Common myeloid progenitor, CD34-positive (primary cell): ENCODE results near the gene TBX21. TPM values are rescaled to one million over a fixed set of nuclear protein-coding genes. Genes with fewer than 3 reads are reported as not detected.

Experiments
- CTCF ChIA-PET: fragments of 350-600 bp; sonication (Branson Sonifier 250); formaldehyde crosslinking; loops from one replicate; lab custom pipeline; 2021; ENCODE audit warnings: antibody characterized with exemption; lab: Charles Lee
- POLR2A ChIA-PET: fragments of 350-600 bp; sonication (Branson Sonifier 250); formaldehyde crosslinking; loops from one replicate; lab custom pipeline; 2021; ENCODE audit warnings: antibody characterized with exemption; lab: Charles Lee
- DNase-seq, 3 donors: peaks; one replicate each; pipeline versions ENCODE4 v3.0.0 to v3.0.0-alpha.2; 2013
- H3K27ac ChIP-seq, 2 experiments: 1 replicate in 1 of 2; 2 replicates in 1 of 2; pipeline ENCODE4 v1.7.0; 2013; ENCODE audit warnings: inconsistent platforms in 2 of 2, low read length in 2 of 2, mild to moderate bottlenecking in 2 of 2, low read depth in 1 of 2, moderate library complexity in 1 of 2; ENCODE audit not compliant: severe bottlenecking in 2 of 2, insufficient read depth in 1 of 2, poor library complexity in 1 of 2
- H3K27me3 ChIP-seq, 5 experiments: replicated peaks in 2 of 5; 1 replicate in 3 of 5; 2 replicates in 2 of 5; pipeline versions ENCODE4 v1.6.1 to v1.7.0; 2013; ENCODE audit warnings: low read length in 4 of 5, mild to moderate bottlenecking in 2 of 5, moderate library complexity in 2 of 5, inconsistent platforms in 1 of 5; ENCODE audit not compliant: insufficient read depth in 5 of 5, control insufficient read depth in 4 of 5
- H3K36me3 ChIP-seq, 4 experiments: 1 replicate in 2 of 4; 2 replicates in 2 of 4; pipeline versions ENCODE4 v1.6.1 to v1.7.0; 2013; ENCODE audit warnings: low read length in 3 of 4, control low read depth in 1 of 4, mild to moderate bottlenecking in 1 of 4; ENCODE audit not compliant: control insufficient read depth in 4 of 4, insufficient read depth in 4 of 4
- H3K4me1 ChIP-seq, 4 experiments: 1 replicate in 3 of 4; 2 replicates in 1 of 4; pipeline versions ENCODE4 v1.6.1 to v1.7.1; 2013; ENCODE audit warnings: low read length in 3 of 4, mild to moderate bottlenecking in 3 of 4, control low read depth in 1 of 4, inconsistent platforms in 1 of 4, moderate library complexity in 1 of 4; ENCODE audit not compliant: control insufficient read depth in 4 of 4, insufficient read depth in 4 of 4; ENCODE audit errors: control extremely low read depth in 1 of 4
- H3K4me3 ChIP-seq, 7 experiments: 1 replicate in 4 of 7; 2 replicates in 3 of 7; pipeline versions ENCODE4 v1.5.1 to v1.7.0; 2013; ENCODE audit warnings: mild to moderate bottlenecking in 7 of 7, low read length in 6 of 7, moderate library complexity in 6 of 7, inconsistent platforms in 2 of 7, low read depth in 2 of 7, control low read depth in 1 of 7; ENCODE audit not compliant: insufficient read depth in 4 of 7, control insufficient read depth in 1 of 7; ENCODE audit errors: extremely low read depth in 1 of 7
- H3K9me3 ChIP-seq, 5 experiments: 1 replicate in 4 of 5; 2 replicates in 1 of 5; pipeline versions ENCODE4 v1.6.1 to v1.7.1; 2013; ENCODE audit warnings: low read length in 4 of 5, mild to moderate bottlenecking in 2 of 5, inconsistent platforms in 1 of 5, low read depth in 1 of 5, moderate library complexity in 1 of 5; ENCODE audit not compliant: control insufficient read depth in 4 of 5, insufficient read depth in 2 of 5; ENCODE audit errors: control extremely low read depth in 1 of 5
- WGBS: methylation state at CpG from one replicate; pipeline ENCODE4 v1.1.5; 2013; ENCODE audit not compliant: insufficient coverage; 5-methylcytosine and 5-hydroxymethylcytosine counted together
- polyA plus RNA-seq: library from polyadenylated mRNA; unstranded; fragments of 120-200 nt; gene quantifications from one replicate; pipeline ENCODE4 v1.2.1, GENCODE V29; 2013

TBX21 gene, protein sequence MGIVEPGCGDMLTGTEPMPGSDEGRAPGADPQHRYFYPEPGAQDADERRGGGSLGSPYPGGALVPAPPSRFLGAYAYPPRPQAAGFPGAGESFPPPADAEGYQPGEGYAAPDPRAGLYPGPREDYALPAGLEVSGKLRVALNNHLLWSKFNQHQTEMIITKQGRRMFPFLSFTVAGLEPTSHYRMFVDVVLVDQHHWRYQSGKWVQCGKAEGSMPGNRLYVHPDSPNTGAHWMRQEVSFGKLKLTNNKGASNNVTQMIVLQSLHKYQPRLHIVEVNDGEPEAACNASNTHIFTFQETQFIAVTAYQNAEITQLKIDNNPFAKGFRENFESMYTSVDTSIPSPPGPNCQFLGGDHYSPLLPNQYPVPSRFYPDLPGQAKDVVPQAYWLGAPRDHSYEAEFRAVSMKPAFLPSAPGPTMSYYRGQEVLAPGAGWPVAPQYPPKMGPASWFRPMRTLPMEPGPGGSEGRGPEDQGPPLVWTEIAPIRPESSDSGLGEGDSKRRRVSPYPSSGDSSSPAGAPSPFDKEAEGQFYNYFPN
- 0.24 TPM for polyA plus RNA-seq

- H3K4me1 ChIP-seq: peaks cover 0 to 27% (median 25%) of the 10 kb centered on the region in 4 experiments
- WGBS: 1% methylated on average over 73 of the region's 73 CpGs
- peaks cover 0 to 24% (median 12%) of the 10 kb centered on the region in 5 experiments for H3K27me3 ChIP-seq
Measured at GRCh38 chr17:47733047-47733673, at the start of gene TBX21. Gene TBX21, plus strand, starts transcription at chr17:47733236. Its CDS starts 219 bp downstream, at chr17:47733455.

GRCh38 chr17:47684025-47684424 is 49.0 kb upstream of the TBX21 start:
- H3K4me1 ChIP-seq: peaks cover 0 to 4% (median 0%) of the 10 kb centered on the region in 4 experiments
- H3K27me3 ChIP-seq: no peaks in the 10 kb centered on the region
- H3K36me3 ChIP-seq: peaks cover 20 to 61% (median 39%) of the 10 kb centered on the region in 4 experiments
- no peak overlapping the region for H3K4me3 ChIP-seq
- 100% methylated on average over 3 of the region's 4 CpGs for WGBS
- no peak overlapping the region for H3K27ac ChIP-seq
- CTCF ChIA-PET: no interaction called here
- POLR2A ChIA-PET: interaction anchor here (2.0 kb wide), 1 partner anchor 9 kb away, joined by 4 read pairs; no protein-coding TSS in a partner anchor
- DNase-seq: no peak
- no peaks in the 10 kb centered on the region for H3K9me3 ChIP-seq

More at GRCh38 chr17:47733047-47733673, at the start of gene TBX21:
- Histone ChIP-seq H3K9me3 (no peaks in the 10 kb centered on the region), H3K36me3 (no peaks in the 10 kb centered on the region), H3K27ac (no peak within 1 kb of the TSS), H3K4me3 (peak within 1 kb of the TSS; percentile 17 to 70 (median 51))
- peak; percentile 92 to 94 (median 94) for DNase-seq
- CTCF ChIA-PET: interaction anchor here (1.0 to 5.0 kb wide), 9 partner anchors 9 to 69 kb away, joined by 3 to 47 read pairs (median 6); no protein-coding TSS in a partner anchor
- POLR2A ChIA-PET: interaction anchor here (1.0 to 1.5 kb wide), 2 partner anchors 15 to 38 kb away, joined by 3 to 4 read pairs; no protein-coding TSS in a partner anchor

DNA sequence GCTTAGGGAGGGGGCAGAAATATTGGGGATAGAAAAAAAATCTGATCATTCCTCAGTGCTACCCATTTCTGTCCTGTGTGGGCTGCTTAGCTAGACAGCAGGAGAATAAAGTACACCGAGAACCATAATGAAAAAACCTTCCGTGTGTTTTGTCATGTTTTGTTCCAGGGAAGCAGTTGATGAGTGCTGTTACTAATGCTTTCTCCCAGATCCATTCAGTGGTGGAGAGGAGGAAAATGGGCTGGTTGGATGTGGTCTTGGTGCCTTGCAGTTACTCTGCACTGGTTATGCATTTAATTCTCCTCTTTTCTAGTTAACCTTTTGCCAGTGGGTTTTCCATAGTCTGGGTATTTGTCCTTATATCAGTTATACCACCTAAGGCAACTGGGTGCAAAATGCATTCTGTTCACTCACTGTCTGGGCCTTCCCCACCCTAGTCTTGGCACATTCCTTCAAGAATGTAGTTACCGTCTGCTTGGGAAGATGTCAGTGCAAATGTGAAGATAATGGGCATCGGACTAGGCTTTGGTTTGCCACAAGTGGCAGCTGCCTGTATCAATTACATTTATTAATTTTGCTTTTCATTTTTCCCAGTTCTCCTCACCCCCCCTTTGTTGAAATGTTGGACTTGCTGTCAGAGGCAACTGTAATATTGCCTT is 48.4 kb upstream of the TBX21 start:
- Histone ChIP-seq H3K36me3 (peaks cover 17 to 56% (median 37%) of the 10 kb centered on the region in 4 experiments), H3K4me1 (peaks cover 0 to 4% (median 0%) of the 10 kb centered on the region in 4 experiments), H3K27ac (peak overlapping the region in 1 of 2 experiments; percentile 25), H3K27me3 (no peaks in the 10 kb centered on the region), H3K4me3 (no peak overlapping the region), H3K9me3 (no peaks in the 10 kb centered on the region)
- ChIA-PET POLR2A (interaction anchor here (0.6 to 2.0 kb wide), 2 partner anchors 8 to 12 kb away, joined by 3 to 4 read pairs; no protein-coding TSS in a partner anchor), CTCF (interaction anchor here (1.2 kb wide), 1 partner anchor 59 kb away, joined by 3 read pairs; no protein-coding TSS in a partner anchor)
- WGBS: 100% methylated on average over 3 of the region's 4 CpGs
- DNase-seq: no peak

GRCh38 chr17:47685556-47686275 is 47.3 kb upstream of the TBX21 start:
- H3K4me3 ChIP-seq: no peak overlapping the region

GRCh38 chr17:47686276-47686635 is 46.8 kb upstream of the TBX21 start:
- Histone ChIP-seq H3K9me3 (no peaks in the 10 kb centered on the region), H3K4me3 (no peak overlapping the region), H3K36me3 (peaks cover 7 to 45% (median 26%) of the 10 kb centered on the region in 4 experiments), H3K27me3 (no peaks in the 10 kb centered on the region), H3K27ac (no peak overlapping the region), H3K4me1 (peaks cover 0 to 4% (median 0%) of the 10 kb centered on the region in 4 experiments)
- WGBS: no CpG with 5 or more reads among the region's 1 CpG
- ChIA-PET POLR2A (no interaction called here), CTCF (interaction anchor here (2.2 kb wide), 1 partner anchor 12 kb away, joined by 5 read pairs; no protein-coding TSS in a partner anchor)
- DNase-seq: no peak

More at GRCh38 chr17:47685556-47686275, 47.3 kb upstream of the TBX21 start:
- H3K27me3 ChIP-seq: no peaks in the 10 kb centered on the region
- POLR2A ChIA-PET: interaction anchor here (2.0 kb wide), 1 partner anchor 7 kb away, joined by 4 read pairs; no protein-coding TSS in a partner anchor
- DNase-seq: no peak
- peaks cover 8 to 46% (median 28%) of the 10 kb centered on the region in 4 experiments for H3K36me3 ChIP-seq
- H3K27ac ChIP-seq: peak overlapping the region in 1 of 2 experiments; percentile 25
- no peaks in the 10 kb centered on the region for H3K9me3 ChIP-seq
- CTCF ChIA-PET: interaction anchor here (1.2 kb wide), 1 partner anchor 58 kb away, joined by 3 read pairs; no protein-coding TSS in a partner anchor
- WGBS: 100% methylated on average over 2 of the region's 4 CpGs
- H3K4me1 ChIP-seq: peaks cover 0 to 4% (median 0%) of the 10 kb centered on the region in 4 experiments
